ENCODE results near the gene FKBP1C. TPM values are rescaled to one million over a fixed set of nuclear protein-coding genes. Genes with fewer than 3 reads are reported as not detected.

FKBP1C gene
- total and polyA plus RNA-seq, 2 experiments from 2014 or later, result 0.35 to 0.91 TPM

DNA sequence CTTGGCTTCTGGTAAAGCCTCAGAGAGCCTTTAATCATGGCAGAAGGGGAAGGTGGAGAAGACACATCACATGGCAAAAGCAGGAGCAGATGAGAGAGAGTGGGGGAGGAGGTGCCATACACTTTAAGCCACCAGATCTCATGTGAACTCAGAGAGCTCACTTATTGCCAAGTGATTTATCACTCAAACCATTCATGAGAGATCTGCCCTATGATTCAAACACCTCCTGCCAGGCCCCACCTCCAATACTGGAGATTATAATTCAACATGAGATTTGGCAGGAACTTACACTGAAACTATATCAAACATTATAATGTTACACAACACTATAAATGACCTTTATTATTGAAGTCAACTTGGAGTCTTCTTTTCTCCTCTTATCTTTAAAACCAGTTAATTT, 47.9 kb downstream of the FKBP1C start:
- no peaks in the 10 kb centered on the region for H3K36me3 Mint-ChIP-seq (ENCODE audit: low read depth)
- ATAC-seq (no peak), DNase-seq (ENCODE audit: low spot score) (no peak)
- H3K4me1 Mint-ChIP-seq, result peaks cover 10% of the 10 kb centered on the region; the same call in 2 of the 3 replicates
- no peaks in the 10 kb centered on the region for H3F3A ChIP-seq (replicated peaks; ENCODE audit: low read depth)
- no peak overlapping the region for H3K27ac Mint-ChIP-seq
- H3K4me1 ChIP-seq (ENCODE audit: insufficient read depth), result no peaks in the 10 kb centered on the region
- H3K79me2 ChIP-seq (replicated peaks; ENCODE audit: insufficient read depth), result no peaks in the 10 kb centered on the region
- peaks cover 2% of the 10 kb centered on the region for H3K27me3 Mint-ChIP-seq (ENCODE audit: insufficient read depth, low read depth, poor library complexity)
- no peaks in the 10 kb centered on the region for H3K9me2 ChIP-seq (ENCODE audit: insufficient read depth)
- H2AFZ ChIP-seq, result no peak overlapping the region
- H3K9me3 Mint-ChIP-seq, result peaks cover 10% of the 10 kb centered on the region
- no peaks in the 10 kb centered on the region for H3K36me3 ChIP-seq (ENCODE audit: insufficient read depth)
- H4K20me1 ChIP-seq (replicated peaks; ENCODE audit: insufficient read depth), result no peaks in the 10 kb centered on the region
- H3K4me3 Mint-ChIP-seq, result no peak overlapping the region
- H3K27ac ChIP-seq (ENCODE audit: low read depth), result no peak overlapping the region
- TF ChIP-seq, protein P1, sequence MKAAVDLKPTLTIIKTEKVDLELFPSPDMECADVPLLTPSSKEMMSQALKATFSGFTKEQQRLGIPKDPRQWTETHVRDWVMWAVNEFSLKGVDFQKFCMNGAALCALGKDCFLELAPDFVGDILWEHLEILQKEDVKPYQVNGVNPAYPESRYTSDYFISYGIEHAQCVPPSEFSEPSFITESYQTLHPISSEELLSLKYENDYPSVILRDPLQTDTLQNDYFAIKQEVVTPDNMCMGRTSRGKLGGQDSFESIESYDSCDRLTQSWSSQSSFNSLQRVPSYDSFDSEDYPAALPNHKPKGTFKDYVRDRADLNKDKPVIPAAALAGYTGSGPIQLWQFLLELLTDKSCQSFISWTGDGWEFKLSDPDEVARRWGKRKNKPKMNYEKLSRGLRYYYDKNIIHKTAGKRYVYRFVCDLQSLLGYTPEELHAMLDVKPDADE (IDR thresholded peaks at IDR 0.05), result no peak
- TF ChIP-seq CTCF (conservative IDR thresholded peaks at IDR 0.05; ENCODE audit: low read depth in 2 of 2), result no peak
- no peak for TF ChIP-seq EZH2phosphoT487 (IDR thresholded peaks at IDR 0.05; ENCODE audit: unreplicated experiment)
- TF ChIP-seq NANOG (IDR thresholded peaks at IDR 0.05; ENCODE audit: borderline replicate concordance), result no peak
- TF ChIP-seq REST (IDR thresholded peaks at IDR 0.05; ENCODE audit: unreplicated experiment), result no peak
- TF ChIP-seq CREB1 (CRISPR knock-in tag; IDR thresholded peaks at IDR 0.05; ENCODE audit: low read depth), result no peak
- TF ChIP-seq, protein P2, sequence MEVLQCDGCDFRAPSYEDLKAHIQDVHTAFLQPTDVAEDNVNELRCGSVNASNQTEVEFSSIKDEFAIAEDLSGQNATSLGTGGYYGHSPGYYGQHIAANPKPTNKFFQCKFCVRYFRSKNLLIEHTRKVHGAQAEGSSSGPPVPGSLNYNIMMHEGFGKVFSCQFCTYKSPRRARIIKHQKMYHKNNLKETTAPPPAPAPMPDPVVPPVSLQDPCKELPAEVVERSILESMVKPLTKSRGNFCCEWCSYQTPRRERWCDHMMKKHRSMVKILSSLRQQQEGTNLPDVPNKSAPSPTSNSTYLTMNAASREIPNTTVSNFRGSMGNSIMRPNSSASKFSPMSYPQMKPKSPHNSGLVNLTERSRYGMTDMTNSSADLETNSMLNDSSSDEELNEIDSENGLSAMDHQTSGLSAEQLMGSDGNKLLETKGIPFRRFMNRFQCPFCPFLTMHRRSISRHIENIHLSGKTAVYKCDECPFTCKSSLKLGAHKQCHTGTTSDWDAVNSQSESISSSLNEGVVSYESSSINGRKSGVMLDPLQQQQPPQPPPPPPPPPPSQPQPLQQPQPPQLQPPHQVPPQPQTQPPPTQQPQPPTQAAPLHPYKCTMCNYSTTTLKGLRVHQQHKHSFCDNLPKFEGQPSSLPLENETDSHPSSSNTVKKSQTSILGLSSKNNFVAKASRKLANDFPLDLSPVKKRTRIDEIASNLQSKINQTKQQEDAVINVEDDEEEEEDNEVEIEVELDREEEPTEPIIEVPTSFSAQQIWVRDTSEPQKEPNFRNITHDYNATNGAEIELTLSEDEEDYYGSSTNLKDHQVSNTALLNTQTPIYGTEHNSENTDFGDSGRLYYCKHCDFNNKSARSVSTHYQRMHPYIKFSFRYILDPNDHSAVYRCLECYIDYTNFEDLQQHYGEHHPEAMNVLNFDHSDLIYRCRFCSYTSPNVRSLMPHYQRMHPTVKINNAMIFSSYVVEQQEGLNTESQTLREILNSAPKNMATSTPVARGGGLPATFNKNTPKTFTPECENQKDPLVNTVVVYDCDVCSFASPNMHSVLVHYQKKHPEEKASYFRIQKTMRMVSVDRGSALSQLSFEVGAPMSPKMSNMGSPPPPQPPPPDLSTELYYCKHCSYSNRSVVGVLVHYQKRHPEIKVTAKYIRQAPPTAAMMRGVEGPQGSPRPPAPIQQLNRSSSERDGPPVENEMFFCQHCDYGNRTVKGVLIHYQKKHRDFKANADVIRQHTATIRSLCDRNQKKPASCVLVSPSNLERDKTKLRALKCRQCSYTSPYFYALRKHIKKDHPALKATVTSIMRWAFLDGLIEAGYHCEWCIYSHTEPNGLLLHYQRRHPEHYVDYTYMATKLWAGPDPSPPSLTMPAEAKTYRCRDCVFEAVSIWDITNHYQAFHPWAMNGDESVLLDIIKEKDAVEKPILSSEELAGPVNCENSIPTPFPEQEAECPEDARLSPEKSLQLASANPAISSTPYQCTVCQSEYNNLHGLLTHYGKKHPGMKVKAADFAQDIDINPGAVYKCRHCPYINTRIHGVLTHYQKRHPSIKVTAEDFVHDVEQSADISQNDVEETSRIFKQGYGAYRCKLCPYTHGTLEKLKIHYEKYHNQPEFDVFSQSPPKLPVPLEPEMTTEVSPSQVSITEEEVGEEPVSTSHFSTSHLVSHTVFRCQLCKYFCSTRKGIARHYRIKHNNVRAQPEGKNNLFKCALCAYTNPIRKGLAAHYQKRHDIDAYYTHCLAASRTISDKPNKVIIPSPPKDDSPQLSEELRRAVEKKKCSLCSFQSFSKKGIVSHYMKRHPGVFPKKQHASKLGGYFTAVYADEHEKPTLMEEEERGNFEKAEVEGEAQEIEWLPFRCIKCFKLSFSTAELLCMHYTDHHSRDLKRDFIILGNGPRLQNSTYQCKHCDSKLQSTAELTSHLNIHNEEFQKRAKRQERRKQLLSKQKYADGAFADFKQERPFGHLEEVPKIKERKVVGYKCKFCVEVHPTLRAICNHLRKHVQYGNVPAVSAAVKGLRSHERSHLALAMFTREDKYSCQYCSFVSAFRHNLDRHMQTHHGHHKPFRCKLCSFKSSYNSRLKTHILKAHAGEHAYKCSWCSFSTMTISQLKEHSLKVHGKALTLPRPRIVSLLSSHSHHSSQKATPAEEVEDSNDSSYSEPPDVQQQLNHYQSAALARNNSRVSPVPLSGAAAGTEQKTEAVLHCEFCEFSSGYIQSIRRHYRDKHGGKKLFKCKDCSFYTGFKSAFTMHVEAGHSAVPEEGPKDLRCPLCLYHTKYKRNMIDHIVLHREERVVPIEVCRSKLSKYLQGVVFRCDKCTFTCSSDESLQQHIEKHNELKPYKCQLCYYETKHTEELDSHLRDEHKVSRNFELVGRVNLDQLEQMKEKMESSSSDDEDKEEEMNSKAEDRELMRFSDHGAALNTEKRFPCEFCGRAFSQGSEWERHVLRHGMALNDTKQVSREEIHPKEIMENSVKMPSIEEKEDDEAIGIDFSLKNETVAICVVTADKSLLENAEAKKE (CRISPR knock-in tag; IDR thresholded peaks at IDR 0.05), result no peak
- TF ChIP-seq EZH2 (IDR thresholded peaks at IDR 0.05; ENCODE audit: low read depth, unreplicated experiment), result no peak
- TF ChIP-seq ZNF331 (CRISPR knock-in tag; IDR thresholded peaks at IDR 0.05; ENCODE audit: low read depth), result no peak
- TF ChIP-seq POLR2AphosphoS5 (IDR thresholded peaks at IDR 0.05; ENCODE audit: low read depth), result no peak
- no peak for TF ChIP-seq STAT1 (IDR thresholded peaks at IDR 0.05; ENCODE audit: unreplicated experiment)
- no peak for TF ChIP-seq JUNB (IDR thresholded peaks at IDR 0.05; ENCODE audit: unreplicated experiment)
- TF ChIP-seq ZNF114 (CRISPR knock-in tag; IDR thresholded peaks at IDR 0.05), result no peak
- H3K4me3 ChIP-seq, result no peak overlapping the region
- no peaks in the 10 kb centered on the region for H3K27me3 ChIP-seq (ENCODE audit: insufficient read depth)
- no peak overlapping the region for H3K4me2 ChIP-seq
